ENCODE measurements around the gene MED15.

Gene MED15

DNA sequence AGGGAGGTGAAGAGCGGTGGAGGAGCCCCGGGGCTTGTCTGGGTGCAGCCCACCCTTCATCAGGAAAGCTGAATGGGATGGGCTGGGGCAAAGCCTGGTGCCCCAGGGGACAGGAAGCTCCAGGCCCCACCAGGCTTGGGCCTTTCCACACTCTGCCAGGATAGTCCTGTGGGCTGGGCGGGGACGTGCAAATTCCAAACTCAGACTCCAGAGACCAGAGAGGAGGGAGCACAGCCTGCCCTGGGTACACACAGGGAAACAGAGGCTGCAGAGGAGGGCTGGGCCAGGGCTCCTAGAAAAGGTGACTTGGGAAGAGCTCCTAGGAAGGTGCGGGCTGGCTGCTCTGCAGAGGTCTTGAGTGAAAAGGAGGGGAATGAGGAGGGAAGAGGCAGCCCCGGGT, 124.7 kb downstream of the MED15 start:
- Histone ChIP-seq H3K36me3 (ENCODE audit: control insufficient read depth, low read length) (no peaks in the 10 kb centered on the region), H4K20me1 (ENCODE audit: control insufficient read depth, insufficient read depth, low read depth, low read length) (no peaks in the 10 kb centered on the region), H3K4me2 (ENCODE audit: low read length) (no peak overlapping the region), H3K79me2 (ENCODE audit: control insufficient read depth, low read length) (no peaks in the 10 kb centered on the region), H3K27ac (ENCODE audit: low read depth, low read length) (no peak overlapping the region), H3K27me3 (ENCODE audit: control insufficient read depth, low read length) (peaks cover 16% of the 10 kb centered on the region), H3K4me3 (ENCODE audit: low read length) (no peak overlapping the region), H3F3A (ENCODE audit: control insufficient read depth, insufficient read depth) (no peaks in the 10 kb centered on the region), H3K4me1 (ENCODE audit: control insufficient read depth, low read length) (no peaks in the 10 kb centered on the region), H3K9me2 (replicated peaks; ENCODE audit: control insufficient read depth, low read length) (no peaks in the 10 kb centered on the region), H3K9me3 (ENCODE audit: control insufficient read depth, insufficient read depth, low read length) (no peaks in the 10 kb centered on the region)
- TF ChIP-seq EZH2phosphoT487 (IDR thresholded peaks at IDR 0.05; ENCODE audit: borderline replicate concordance, low read length) (no peak), CTCF (IDR thresholded peaks at IDR 0.05; ENCODE audit: low read depth, low read length, poor library complexity, severe bottlenecking) (no peak)

- Histone ChIP-seq H4K20me1 (ENCODE audit: control insufficient read depth, insufficient read depth, low read depth, low read length) (no peaks in the 10 kb centered on the region), H3K9me3 (ENCODE audit: control insufficient read depth, insufficient read depth, low read length) (no peaks in the 10 kb centered on the region), H3K79me2 (ENCODE audit: control insufficient read depth, low read length) (no peaks in the 10 kb centered on the region), H3K27me3 (ENCODE audit: control insufficient read depth, low read length) (peaks cover 16% of the 10 kb centered on the region), H3K27ac (ENCODE audit: low read depth, low read length) (no peak overlapping the region), H3K9me2 (replicated peaks; ENCODE audit: control insufficient read depth, low read length) (no peaks in the 10 kb centered on the region), H3F3A (ENCODE audit: control insufficient read depth, insufficient read depth) (no peaks in the 10 kb centered on the region), H3K4me3 (ENCODE audit: low read length) (no peak overlapping the region), H3K36me3 (ENCODE audit: control insufficient read depth, low read length) (no peaks in the 10 kb centered on the region), H3K4me1 (ENCODE audit: control insufficient read depth, low read length) (no peaks in the 10 kb centered on the region), H3K4me2 (ENCODE audit: low read length) (no peak overlapping the region)
- no peak for TF ChIP-seq EZH2phosphoT487 (IDR thresholded peaks at IDR 0.05; ENCODE audit: borderline replicate concordance, low read length)
- no peak for TF ChIP-seq CTCF (IDR thresholded peaks at IDR 0.05; ENCODE audit: low read depth, low read length, poor library complexity, severe bottlenecking)
Observed at GRCh38 chr22:20632518-20632917, 125.1 kb downstream of the MED15 start.

DNA sequence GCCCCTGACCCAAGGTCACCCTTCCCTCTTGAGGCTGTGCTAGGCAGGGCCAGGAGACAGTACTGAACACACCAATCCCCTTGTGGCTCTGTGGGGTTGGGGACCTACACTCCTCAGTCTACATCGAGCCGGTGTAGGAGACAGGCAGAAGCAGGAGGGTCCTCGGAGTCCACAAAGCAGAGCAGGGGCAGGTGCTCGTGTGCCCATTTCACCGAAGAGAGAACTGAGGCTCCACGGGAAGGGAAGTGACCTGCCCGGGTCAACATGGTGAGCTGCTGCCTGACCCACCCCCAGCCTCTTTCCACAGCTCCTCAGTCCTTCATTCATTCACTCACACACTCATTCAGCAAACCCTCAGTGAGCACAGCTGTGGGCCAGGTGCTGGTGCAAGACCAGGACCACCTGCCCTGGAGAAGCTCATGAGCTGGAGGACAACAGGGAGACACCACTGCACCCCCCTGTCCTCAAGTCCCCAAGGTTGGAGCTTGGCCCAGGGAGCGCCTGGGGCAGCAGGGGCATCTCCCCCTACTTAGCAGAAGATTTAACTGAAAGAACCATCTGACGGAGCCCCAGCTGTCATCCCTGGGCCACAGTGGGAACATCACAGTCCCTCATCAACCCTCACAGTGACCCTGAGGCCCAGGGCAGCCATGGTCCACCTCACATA, 127.3 kb downstream of the MED15 start:
- H3K79me2 ChIP-seq (ENCODE audit: control insufficient read depth, low read length): no peaks in the 10 kb centered on the region
- no peak overlapping the region for H3K4me2 ChIP-seq (ENCODE audit: low read length)
- H4K20me1 ChIP-seq (ENCODE audit: control insufficient read depth, insufficient read depth, low read depth, low read length): no peaks in the 10 kb centered on the region
- peaks cover 17% of the 10 kb centered on the region; the same call in 1 of the 2 replicates for H3K27me3 ChIP-seq (ENCODE audit: control insufficient read depth, low read length)
- H3F3A ChIP-seq (ENCODE audit: control insufficient read depth, insufficient read depth): no peaks in the 10 kb centered on the region
- H3K36me3 ChIP-seq (ENCODE audit: control insufficient read depth, low read length): no peaks in the 10 kb centered on the region
- TF ChIP-seq EZH2phosphoT487 (IDR thresholded peaks at IDR 0.05; ENCODE audit: borderline replicate concordance, low read length) (no peak), CTCF (IDR thresholded peaks at IDR 0.05; ENCODE audit: low read depth, low read length, poor library complexity, severe bottlenecking) (no peak)
- H3K4me1 ChIP-seq (ENCODE audit: control insufficient read depth, low read length): no peaks in the 10 kb centered on the region
- no peaks in the 10 kb centered on the region for H3K9me2 ChIP-seq (replicated peaks; ENCODE audit: control insufficient read depth, low read length)
- no peak overlapping the region for H3K4me3 ChIP-seq (ENCODE audit: low read length)
- H3K27ac ChIP-seq (ENCODE audit: low read depth, low read length): no peak overlapping the region
- 0 out of 2 replicates have a peak, but pooled peaks cover under 1% of the 10 kb centered on the region for H3K9me3 ChIP-seq (ENCODE audit: control insufficient read depth, insufficient read depth, low read length)
